Epithelial cell of proximal tubule (primary cell): ENCODE results near the gene COA8. TPM values are rescaled to one million over a fixed set of nuclear protein-coding genes. Genes with fewer than 3 reads are reported as not detected.

ENCODE experiments used
- DNase-seq: peaks from one replicate; pipeline ENCODE4 v3.0.0-alpha.2; 2011; ENCODE audit warnings: low read depth
- H3K4me3 ChIP-seq: 2 replicates; pipeline ENCODE4 v1.5.1; 2011; ENCODE audit warnings: low read depth, mild to moderate bottlenecking, low read length
- CTCF ChIP-seq: conservative IDR thresholded peaks from 2 replicates; pipeline ENCODE4 v1.5.1; 2012; ENCODE audit warnings: low read depth, mild to moderate bottlenecking, low read length
- total RNA-seq: library from RNA; depleted of rRNA; stranded (reverse); fragments of >200 nt; gene quantifications from 2 replicates; pipeline ENCODE4 v1.2.3, GENCODE V29; 2015

The COA8 gene
- total RNA-seq, 1 donor from 2014 or later: 29.0 TPM

DNA sequence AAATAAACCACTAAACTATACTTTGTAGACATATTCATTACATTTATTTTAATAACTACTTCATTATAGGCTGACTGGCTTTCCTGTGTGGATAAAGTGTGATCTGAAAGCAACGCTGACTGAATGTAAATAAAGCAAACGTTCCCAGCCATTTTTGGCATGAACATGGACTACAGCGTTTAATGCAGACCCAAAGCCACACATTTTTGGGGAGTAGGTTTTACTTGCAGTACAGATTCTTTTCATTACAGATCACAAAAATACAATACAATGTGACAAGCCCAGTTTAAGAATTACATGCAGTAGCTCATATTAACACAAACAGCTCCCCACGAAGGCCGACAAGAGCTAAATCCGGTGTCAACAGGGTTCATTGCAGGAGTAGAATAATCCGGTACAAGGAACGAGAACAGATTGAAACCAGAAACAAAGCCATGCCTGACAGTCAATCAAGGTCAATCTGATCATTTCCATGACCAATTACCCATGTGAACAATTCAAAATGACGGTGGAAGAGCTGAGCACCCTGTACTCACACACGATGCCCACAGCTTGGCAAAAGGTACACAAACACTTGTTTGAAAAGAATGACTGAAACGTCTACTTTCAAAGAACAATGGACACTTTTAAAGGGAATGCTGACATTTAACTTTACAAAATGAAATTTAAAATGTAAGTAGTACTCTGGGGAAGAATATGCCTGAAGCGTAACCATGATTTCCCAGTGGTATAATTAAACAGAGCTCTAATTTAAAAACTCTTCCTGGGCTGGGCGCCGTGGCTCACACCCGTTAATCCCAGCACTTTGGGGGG lies 5.6 kb upstream of the COA8 start:
- TF ChIP-seq CTCF: no peak
- DNase-seq: no peak
- no peak overlapping the region for H3K4me3 ChIP-seq

- TF ChIP-seq CTCF: no peak
- no peak overlapping the region for H3K4me3 ChIP-seq
- peak; percentile 98 for DNase-seq
Measured at GRCh38 chr14:103558071-103558882, 4.5 kb upstream of the COA8 start.

GRCh38 chr14:103559766-103560165 lies 3.0 kb upstream of the COA8 start:
- peak overlapping the region; percentile 1 for H3K4me3 ChIP-seq
- no peak for TF ChIP-seq CTCF

DNA sequence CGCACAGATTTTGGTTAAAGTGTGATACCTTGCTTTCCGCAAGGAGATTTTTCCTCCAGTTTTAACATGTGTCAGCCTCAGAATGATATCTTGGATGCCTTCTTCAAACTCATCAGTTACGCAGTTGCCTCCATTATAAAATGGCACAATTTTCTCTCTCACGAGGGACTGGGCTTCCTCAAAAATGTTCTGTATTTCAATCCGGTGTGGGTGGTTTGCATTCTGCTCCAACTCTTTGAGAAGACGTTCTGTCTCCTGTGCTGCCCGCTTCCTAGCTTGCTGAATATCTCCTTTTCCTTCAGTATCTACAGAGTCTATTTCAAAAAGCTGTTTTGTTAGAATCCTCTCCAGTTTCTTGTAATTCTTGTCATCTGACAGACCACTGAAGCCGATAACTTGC lies 2.1 kb upstream of the COA8 start:
- TF ChIP-seq CTCF: no peak
- DNase-seq: no peak
- peak overlapping the region; percentile 97 for H3K4me3 ChIP-seq

More at GRCh38 chr14:103559766-103560165, 3.0 kb upstream of the COA8 start:
- DNase-seq: no peak

- DNase-seq: no peak
- peak overlapping the region; percentile 97 for H3K4me3 ChIP-seq
- TF ChIP-seq CTCF: no peak
Measured at GRCh38 chr14:103561381-103562178, 1.2 kb upstream of the COA8 start.

DNA sequence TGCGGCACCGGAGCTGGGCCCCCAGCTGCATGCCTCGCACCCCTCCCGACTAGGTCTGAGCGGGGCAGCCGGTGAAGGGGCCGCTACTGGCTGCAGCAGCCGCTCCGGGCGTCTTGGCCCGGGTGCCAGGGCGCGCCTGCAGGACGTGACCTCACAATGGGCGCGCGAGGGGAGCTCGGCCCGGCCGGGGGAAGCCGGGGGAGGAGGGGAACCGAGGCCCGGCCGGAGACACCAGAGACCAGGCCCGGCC lies 656 bp upstream of the COA8 start:
- DNase-seq: no peak
- H3K4me3 ChIP-seq: peak overlapping the region; percentile 97
- no peak for TF ChIP-seq CTCF
